ENCODE measurements around the gene GFI1B.

- TF ChIP-seq, protein P1, sequence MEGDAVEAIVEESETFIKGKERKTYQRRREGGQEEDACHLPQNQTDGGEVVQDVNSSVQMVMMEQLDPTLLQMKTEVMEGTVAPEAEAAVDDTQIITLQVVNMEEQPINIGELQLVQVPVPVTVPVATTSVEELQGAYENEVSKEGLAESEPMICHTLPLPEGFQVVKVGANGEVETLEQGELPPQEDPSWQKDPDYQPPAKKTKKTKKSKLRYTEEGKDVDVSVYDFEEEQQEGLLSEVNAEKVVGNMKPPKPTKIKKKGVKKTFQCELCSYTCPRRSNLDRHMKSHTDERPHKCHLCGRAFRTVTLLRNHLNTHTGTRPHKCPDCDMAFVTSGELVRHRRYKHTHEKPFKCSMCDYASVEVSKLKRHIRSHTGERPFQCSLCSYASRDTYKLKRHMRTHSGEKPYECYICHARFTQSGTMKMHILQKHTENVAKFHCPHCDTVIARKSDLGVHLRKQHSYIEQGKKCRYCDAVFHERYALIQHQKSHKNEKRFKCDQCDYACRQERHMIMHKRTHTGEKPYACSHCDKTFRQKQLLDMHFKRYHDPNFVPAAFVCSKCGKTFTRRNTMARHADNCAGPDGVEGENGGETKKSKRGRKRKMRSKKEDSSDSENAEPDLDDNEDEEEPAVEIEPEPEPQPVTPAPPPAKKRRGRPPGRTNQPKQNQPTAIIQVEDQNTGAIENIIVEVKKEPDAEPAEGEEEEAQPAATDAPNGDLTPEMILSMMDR (conservative IDR thresholded peaks at IDR 0.05; ENCODE audit: low read depth, low read length), result no peak
- no peak for TF ChIP-seq EZH2 (IDR thresholded peaks at IDR 0.05; ENCODE audit: low read length, unreplicated experiment)
Measured at GRCh38 chr9:133031496-133031911, 53.0 kb downstream of the GFI1B start.

All from PC-3 (cell line).